Lower leg skin (tissue), 3 donors: ENCODE data around the gene C17orf50.

Source experiments
- CTCF ChIP-seq, 3 donors: fragments of 450-650 bp; IDR thresholded peaks; one replicate each; pipeline ENCODE4 v1.5.1; 2016; ENCODE audit warnings: antibody characterized with exemption in 3 of 3, mild to moderate bottlenecking in 3 of 3, moderate library complexity in 2 of 3
- POLR2A ChIP-seq, 2 donors: fragments of 450-650 bp; IDR thresholded peaks; one replicate each; pipeline ENCODE4 v1.6.1; 2016 to 2017; ENCODE audit warnings: antibody characterized with exemption in 2 of 2, mild to moderate bottlenecking in 1 of 2, moderate library complexity in 1 of 2

- TF ChIP-seq POLR2A (IDR thresholded peaks at IDR 0.05) (no peak), CTCF (IDR thresholded peaks at IDR 0.05) (no peak)
Measured at GRCh38 chr17:35766489-35766877, 5.8 kb downstream of the C17orf50 start.
